A549 (cell line): ENCODE data around the gene POLA1. TPM values are rescaled to one million over a fixed set of nuclear protein-coding genes. Genes with fewer than 3 reads are reported as not detected.

ENCODE experiments used
- ATAC-seq, 2 experiments: fragments of 200-7000 bp in 1 of 2; fragments of >200 bp in 1 of 2; cut with Nextera tagmentation in 1 of 2; cut with Tn5 transposase in 1 of 2; 3 replicates each; pipeline versions ENCODE4 v1.8.0 to v1.9.1; 2018 to 2020; ENCODE audit warnings: mild to moderate bottlenecking in 1 of 2, moderate library complexity in 1 of 2
- CTCF ChIA-PET: fragments of 300-600 bp; sonication (Branson Sonifier 250); formaldehyde crosslinking; extraction: SDS; loops from one replicate; lab custom pipeline; 2021; ENCODE audit warnings: antibody characterized with exemption, inconsistent platforms; lab: Yijun Ruan, JAX
- POLR2A ChIA-PET: fragments of 350-600 bp; formaldehyde crosslinking; extraction: SDS; loops from one replicate; lab custom pipeline; 2021; ENCODE audit warnings: antibody characterized with exemption, inconsistent platforms; lab: Yijun Ruan, JAX
- DNase-seq, 2 experiments: peaks; one replicate each; pipeline versions ENCODE4 v3.0.0 to v3.0.0-alpha.2; 2011 to 2016; ENCODE audit warnings: low read depth in 1 of 2, low spot score in 1 of 2
- FAIRE-seq: peaks from 2 replicates; lab custom pipeline; 2011; peaks lifted over from hg19 to GRCh38; lab: Jason Lieb, UNC
- H3K27ac ChIP-seq, 2 experiments: fragments of >200 bp; sonication (Bioruptor Twin); formaldehyde crosslinking; 3 replicates each; pipeline ENCODE4 v1.5.1; 2016 to 2017
- H3K4me1 ChIP-seq: fragments of >200 bp; sonication (Bioruptor Twin); formaldehyde crosslinking; 3 replicates; pipeline ENCODE4 v1.6.1; 2016
- H3K4me2 ChIP-seq: fragments of >200 bp; sonication (Bioruptor Twin); formaldehyde crosslinking; 3 replicates; pipeline ENCODE4 v1.6.1; 2016
- H3K4me3 ChIP-seq: fragments of >200 bp; sonication (Bioruptor Twin); formaldehyde crosslinking; 3 replicates; pipeline ENCODE4 v1.5.1; 2016
- H3K9me3 ChIP-seq: fragments of >200 bp; sonication (Bioruptor Twin); formaldehyde crosslinking; 3 replicates; pipeline ENCODE4 v1.6.1; 2016
- CBX8 ChIP-seq: fragments of 200-600 bp; sonication (generic); IDR thresholded peaks from 2 replicates; pipeline ENCODE4 v1.6.1; 2016
- CEBPB ChIP-seq, 2 experiments: fragments of >200 bp in 1 of 2; sonication (Bioruptor Twin) in 1 of 2; formaldehyde crosslinking in 1 of 2; IDR thresholded peaks; 2 replicates each; pipeline ENCODE4 v1.6.1; 2012 to 2016
- CHD2 ChIP-seq: fragments of 150-350 bp; IDR thresholded peaks from 2 replicates; pipeline ENCODE4 v1.6.1; 2014; ENCODE audit warnings: low read length; ENCODE audit not compliant: partially characterized antibody
- CHD4 ChIP-seq: fragments of 200-600 bp; sonication (generic); IDR thresholded peaks from 2 replicates; pipeline ENCODE4 v1.6.1; 2016; ENCODE audit warnings: antibody characterized with exemption, mild to moderate bottlenecking, borderline replicate concordance
- EHMT2 ChIP-seq: fragments of 200-600 bp; sonication (generic); IDR thresholded peaks from 2 replicates; pipeline ENCODE4 v1.6.1; 2016; ENCODE audit warnings: antibody characterized with exemption, low read depth, mild to moderate bottlenecking, moderate library complexity
- EP300 ChIP-seq, 2 experiments: fragments of >200 bp; sonication (Bioruptor Twin); formaldehyde crosslinking; IDR thresholded peaks; 2 replicates in 1 of 2; 3 replicates in 1 of 2; pipeline ENCODE4 v1.6.1; 2016 to 2017
- ESRRA ChIP-seq: fragments of 150-350 bp; IDR thresholded peaks from 2 replicates; pipeline ENCODE4 v1.6.1; 2014; ENCODE audit warnings: mild to moderate bottlenecking, low read length, borderline replicate concordance
- FOSL2 ChIP-seq, 2 experiments: fragments of 450-650 bp in 1 of 2; fragments of >200 bp in 1 of 2; sonication (Bioruptor Twin) in 1 of 2; formaldehyde crosslinking; IDR thresholded peaks; 2 replicates each; pipeline versions ENCODE4 v1.5.0 to v1.6.1; 2016 to 2020; ENCODE audit warnings: mild to moderate bottlenecking in 1 of 2, moderate library complexity in 1 of 2
- HEYL ChIP-seq: fragments of 250-450 bp; sonication (Bioruptor Pico); IDR thresholded peaks from 2 replicates; pipeline ENCODE4 v1.8.0; 2021; ENCODE audit warnings: mild to moderate bottlenecking, moderate library complexity
- HOXA7 ChIP-seq: fragments of 250-450 bp; sonication (Bioruptor Pico); IDR thresholded peaks from 2 replicates; pipeline ENCODE4 v1.5.0; 2020; ENCODE audit warnings: mild to moderate bottlenecking, moderate library complexity
- HOXB13 ChIP-seq: fragments of 250-450 bp; sonication (Bioruptor Pico); IDR thresholded peaks from 2 replicates; pipeline ENCODE4 v1.5.0; 2020; ENCODE audit warnings: low read depth, mild to moderate bottlenecking, moderate library complexity
- HOXB5 ChIP-seq: fragments of 250-450 bp; sonication (Bioruptor Pico); IDR thresholded peaks from 2 replicates; pipeline ENCODE4 v1.5.0; 2020; ENCODE audit warnings: mild to moderate bottlenecking, moderate library complexity
- JUNB ChIP-seq: fragments of >200 bp; sonication (Bioruptor Twin); formaldehyde crosslinking; IDR thresholded peaks from 2 replicates; pipeline ENCODE4 v1.6.1; 2016
- KDM5A ChIP-seq: fragments of 200-600 bp; sonication (generic); IDR thresholded peaks from 2 replicates; pipeline ENCODE4 v1.6.1; 2016; ENCODE audit warnings: antibody characterized with exemption, mild to moderate bottlenecking
- MAFK ChIP-seq: fragments of 450-650 bp; IDR thresholded peaks from 2 replicates; pipeline ENCODE4 v1.6.1; 2014; ENCODE audit not compliant: partially characterized antibody
- MAZ ChIP-seq: fragments of 150-350 bp; IDR thresholded peaks from 2 replicates; pipeline ENCODE4 v1.6.1; 2014; ENCODE audit warnings: antibody characterized with exemption, low read depth, low read length, borderline replicate concordance
- MYC ChIP-seq: IDR thresholded peaks from 2 replicates; pipeline ENCODE4 v1.6.1; 2012; ENCODE audit warnings: mild to moderate bottlenecking, inconsistent platforms, low read length, improper control_type of control experiment, borderline replicate concordance
- NR3C1 ChIP-seq: fragments of >200 bp; sonication (Bioruptor Twin); formaldehyde crosslinking; IDR thresholded peaks from 3 replicates; pipeline ENCODE4 v1.6.1; 2017
- PHF8 ChIP-seq: fragments of 200-600 bp; sonication (generic); IDR thresholded peaks from 2 replicates; pipeline ENCODE4 v1.6.1; 2016; ENCODE audit warnings: low read depth, mild to moderate bottlenecking, antibody characterized with exemption, moderate library complexity, borderline replicate concordance
- POLR2A ChIP-seq: IDR thresholded peaks from 2 replicates; pipeline ENCODE4 v1.6.1; 2012; ENCODE audit warnings: mild to moderate bottlenecking, low read length
- RAD21 ChIP-seq, 2 experiments: fragments of >200 bp in 1 of 2; sonication (Bioruptor Twin) in 1 of 2; formaldehyde crosslinking in 1 of 2; IDR thresholded peaks in 1 of 2; conservative IDR thresholded peaks in 1 of 2; 2 replicates in 1 of 2; 3 replicates in 1 of 2; pipeline ENCODE4 v1.6.1; 2012 to 2018; ENCODE audit warnings: inconsistent platforms in 1 of 2
- RFX5 ChIP-seq: fragments of 450-650 bp; IDR thresholded peaks from 2 replicates; pipeline ENCODE4 v1.7.1; 2014; ENCODE audit warnings: antibody characterized with exemption, mild to moderate bottlenecking, moderate library complexity
- SMC3 ChIP-seq: fragments of >200 bp; sonication (Bioruptor Twin); formaldehyde crosslinking; IDR thresholded peaks from 3 replicates; pipeline ENCODE4 v1.6.1; 2018; ENCODE audit warnings: inconsistent platforms
- ZC3H11A ChIP-seq: fragments of 450-650 bp; IDR thresholded peaks from 2 replicates; pipeline ENCODE4 v1.6.1; 2014; ENCODE audit warnings: antibody characterized with exemption, mild to moderate bottlenecking
- ZFP36 ChIP-seq: fragments of 450-650 bp; IDR thresholded peaks from 2 replicates; pipeline ENCODE4 v1.6.1; 2014; ENCODE audit warnings: borderline replicate concordance; ENCODE audit not compliant: partially characterized antibody
- ZNF302 ChIP-seq: fragments of 250-450 bp; sonication (Bioruptor Pico); IDR thresholded peaks from 2 replicates; pipeline ENCODE4 v1.9.0; 2021; ENCODE audit warnings: inconsistent platforms, mild to moderate bottlenecking, moderate library complexity
- WGBS: methylation state at CpG from one replicate; pipeline ENCODE4 v1.1.6; 2017; ENCODE audit errors: missing lambda C conversion rate; 5-methylcytosine and 5-hydroxymethylcytosine counted together
- polyA plus RNA-seq, 4 experiments: library from polyadenylated mRNA; depleted of rRNA in 3 of 4; stranded (reverse); fragments of >200 nt; fragmentation: RNase III in 1 of 4; extraction: RNeasy Plus Mini Kit Qiagen cat#74134 plus additional on column Dnase treatment in 1 of 4; gene quantifications; 2 replicates in 3 of 4; 3 replicates in 1 of 4; pipeline ENCODE4 v1.2.3, GENCODE V29; 2011 to 2017
- TF ChIP-seq, protein P1 (sequence below): IDR thresholded peaks from 2 replicates; pipeline ENCODE4 v1.6.1; 2012
- TF ChIP-seq, protein P2 (sequence below): fragments of 250-450 bp; sonication (Bioruptor Pico); IDR thresholded peaks from 2 replicates; pipeline ENCODE4 v1.5.0; 2021; ENCODE audit warnings: mild to moderate bottlenecking, moderate library complexity, borderline replicate concordance
- TF ChIP-seq, protein P3 (sequence below): IDR thresholded peaks from 2 replicates; pipeline ENCODE4 v1.6.1; 2012; ENCODE audit warnings: low read depth, borderline replicate concordance

POLA1 gene
- polyA plus RNA-seq, 2 of the 4 experiments (the other 2 are of a cell fraction), result 8.8 to 17.5 TPM

GRCh38 chrX:24877854-24878650 is 184.3 kb downstream of the POLA1 start:
- CTCF ChIA-PET, result no interaction called here
- no peaks in the 10 kb centered on the region for H3K9me3 ChIP-seq
- no peak for TF ChIP-seq HEYL (CRISPR knock-in tag)
- TF ChIP-seq CBX8, result no peak
- ATAC-seq (peak; percentile 56 to 83; a peak in 5 of 6 replicates), FAIRE-seq (no peak), DNase-seq (peak; percentile 7 to 58)
- H3K27ac ChIP-seq, result peak overlapping the region; percentile 70 to 84
- no peak overlapping the region for H3K4me3 ChIP-seq
- H3K4me2 ChIP-seq, result peak overlapping the region; percentile 73
- POLR2A ChIA-PET, result no interaction called here
- peaks cover 69% of the 10 kb centered on the region for H3K4me1 ChIP-seq
- 27% methylated on average over 4 of the region's 4 CpGs for WGBS

DNA sequence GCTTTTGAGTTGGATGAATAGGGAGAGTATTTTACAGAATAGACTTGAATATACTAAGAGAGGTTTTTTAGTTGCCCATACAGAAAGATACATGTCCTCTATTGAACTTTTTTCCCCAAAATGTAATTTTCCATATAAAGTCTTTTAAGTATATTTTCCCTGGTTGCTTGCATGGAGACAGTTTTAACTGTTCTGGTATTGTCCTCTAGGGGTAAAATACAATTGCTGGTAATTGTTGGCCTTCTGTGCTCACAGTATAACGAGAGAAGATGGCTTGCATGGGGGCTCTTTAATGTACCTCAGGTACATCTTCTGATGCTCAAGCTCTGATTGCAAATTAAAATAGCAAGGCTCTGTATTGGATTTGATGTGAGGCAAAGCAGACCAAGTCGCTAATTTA is 186.0 kb downstream of the POLA1 start:
- CTCF ChIA-PET, result no interaction called here

DNA sequence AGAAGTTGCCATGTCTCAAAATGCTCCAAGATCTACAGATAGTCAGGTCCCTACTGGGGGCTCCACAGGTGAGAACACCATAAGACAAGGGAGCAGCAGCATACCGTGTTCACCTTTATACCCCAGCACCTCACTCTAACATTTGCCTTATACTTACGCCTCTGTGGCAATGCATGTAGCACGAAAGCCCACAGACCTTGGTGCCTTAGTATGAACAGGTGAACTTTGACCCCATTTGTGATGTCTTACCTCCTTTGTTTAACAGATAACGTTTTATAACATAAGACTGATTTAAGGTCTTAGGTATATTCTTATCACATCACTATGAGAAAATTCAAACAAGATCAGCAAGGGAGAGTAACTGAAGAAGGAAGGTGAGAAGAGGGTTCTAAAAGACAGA is 193.2 kb downstream of the POLA1 start:
- no peak for DNase-seq
- 86% methylated on average over 4 of the region's 4 CpGs for WGBS
- FAIRE-seq, result peak; percentile 63
- POLR2A ChIA-PET, result no interaction called here
- ATAC-seq, result no peak
- no peak overlapping the region for H3K4me3 ChIP-seq
- no peak overlapping the region for H3K4me2 ChIP-seq
- TF ChIP-seq KDM5A (no peak), EHMT2 (no peak), ZFP36 (no peak), HOXB5 (CRISPR knock-in tag) (no peak)
- TF ChIP-seq, protein P1, sequence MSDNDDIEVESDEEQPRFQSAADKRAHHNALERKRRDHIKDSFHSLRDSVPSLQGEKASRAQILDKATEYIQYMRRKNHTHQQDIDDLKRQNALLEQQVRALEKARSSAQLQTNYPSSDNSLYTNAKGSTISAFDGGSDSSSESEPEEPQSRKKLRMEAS, result no peak
- TF ChIP-seq, all 56 proteins: peak for 0
- CTCF ChIA-PET, result no interaction called here
- Histone ChIP-seq H3K27ac (no peak overlapping the region), H3K4me1 (peaks cover 20% of the 10 kb centered on the region), H3K9me3 (no peaks in the 10 kb centered on the region)

More for the DNA sequence above, 186.0 kb downstream of the POLA1 start:
- peak overlapping the region; percentile 50 to 70; a peak in 4 of 6 replicates for H3K27ac ChIP-seq
- H3K9me3 ChIP-seq, result no peaks in the 10 kb centered on the region
- 86% methylated on average over 2 of the region's 2 CpGs for WGBS
- H3K4me3 ChIP-seq, result no peak overlapping the region
- H3K4me1 ChIP-seq, result peaks cover 54% of the 10 kb centered on the region
- POLR2A ChIA-PET, result no interaction called here
- FAIRE-seq, result no peak
- H3K4me2 ChIP-seq, result peak overlapping the region; percentile 73; the same call in 1 of the 3 replicates
- TF ChIP-seq PHF8 (no peak), MYC (no peak), POLR2A (no peak), ZFP36 (no peak), HOXA7 (CRISPR knock-in tag) (no peak), MAZ (no peak), CBX8 (no peak), RAD21 (conservative IDR thresholded peaks at IDR 0.05 in 1 of 2, IDR thresholded peaks at IDR 0.05 in 1 of 2) (no peak), CHD2 (no peak)
- TF ChIP-seq, all 56 proteins: peak for 0
- DNase-seq (no peak), ATAC-seq (no peak)

DNA sequence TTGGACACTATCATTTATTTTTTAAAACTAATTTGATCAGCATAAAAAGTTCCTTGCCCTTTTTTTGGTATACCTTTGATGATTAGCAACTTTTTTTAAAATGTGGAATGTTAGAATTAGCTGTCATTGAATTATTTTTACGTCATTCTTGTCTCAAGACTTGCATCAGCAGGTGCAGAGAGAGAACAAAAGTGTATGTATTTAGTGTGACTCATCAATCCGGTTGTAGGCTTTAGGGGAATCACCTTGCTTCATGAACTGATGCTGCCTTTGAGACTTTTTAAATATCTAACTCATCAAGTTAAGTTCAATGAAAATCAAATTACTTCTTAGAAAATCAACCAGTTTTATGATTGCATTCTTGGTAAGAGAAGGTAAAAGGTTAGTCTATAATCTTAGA is 197.0 kb downstream of the POLA1 start:
- ChIA-PET CTCF (no interaction called here), POLR2A (no interaction called here)
- DNase-seq (peak in 1 of 2 experiments; percentile 65), ATAC-seq (peak in 1 of 2 experiments; percentile 73; a peak in 2 of 6 replicates), FAIRE-seq (peak; percentile 90)
- peak overlapping the region; percentile 74 to 75; a peak in 5 of 6 replicates for H3K27ac ChIP-seq
- peaks cover 21% of the 10 kb centered on the region for H3K4me1 ChIP-seq
- 3% methylated on average over 2 of the region's 2 CpGs for WGBS
- H3K4me2 ChIP-seq, result peak overlapping the region; percentile 60
- H3K4me3 ChIP-seq, result no peak overlapping the region
- peaks cover 9% of the 10 kb centered on the region; the same call in 2 of the 3 replicates for H3K9me3 ChIP-seq
- TF ChIP-seq MAFK (peak; percentile 22), RFX5 (no peak), KDM5A (no peak), HOXB5 (CRISPR knock-in tag) (no peak), SMC3 (no peak), ZC3H11A (no peak), ESRRA (no peak), HOXA7 (CRISPR knock-in tag) (no peak), CHD4 (no peak), FOSL2 (IDR thresholded peaks at IDR 0.05) (no peak), FOSL2 (CRISPR knock-in tag; IDR thresholded peaks at IDR 0.05) (peak; percentile 77), EP300 (IDR thresholded peaks at IDR 0.05) (peak in 1 of 2 experiments; percentile 54; a peak in 2 of 5 replicates), NR3C1 (no peak), JUNB (peak; percentile 49; the same call in 1 of the 2 replicates), HOXB13 (no peak), CEBPB (IDR thresholded peaks at IDR 0.05) (peak in 1 of 2 experiments; percentile 8; a peak in 1 of 4 replicates), ZNF302 (CRISPR knock-in tag) (no peak)
- TF ChIP-seq, protein P2, sequence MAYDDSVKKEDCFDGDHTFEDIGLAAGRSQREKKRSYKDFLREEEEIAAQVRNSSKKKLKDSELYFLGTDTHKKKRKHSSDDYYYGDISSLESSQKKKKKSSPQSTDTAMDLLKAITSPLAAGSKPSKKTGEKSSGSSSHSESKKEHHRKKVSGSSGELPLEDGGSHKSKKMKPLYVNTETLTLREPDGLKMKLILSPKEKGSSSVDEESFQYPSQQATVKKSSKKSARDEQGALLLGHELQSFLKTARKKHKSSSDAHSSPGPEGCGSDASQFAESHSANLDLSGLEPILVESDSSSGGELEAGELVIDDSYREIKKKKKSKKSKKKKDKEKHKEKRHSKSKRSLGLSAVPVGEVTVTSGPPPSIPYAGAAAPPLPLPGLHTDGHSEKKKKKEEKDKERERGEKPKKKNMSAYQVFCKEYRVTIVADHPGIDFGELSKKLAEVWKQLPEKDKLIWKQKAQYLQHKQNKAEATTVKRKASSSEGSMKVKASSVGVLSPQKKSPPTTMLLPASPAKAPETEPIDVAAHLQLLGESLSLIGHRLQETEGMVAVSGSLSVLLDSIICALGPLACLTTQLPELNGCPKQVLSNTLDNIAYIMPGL (CRISPR knock-in tag), result no peak
- TF ChIP-seq, protein P3, sequence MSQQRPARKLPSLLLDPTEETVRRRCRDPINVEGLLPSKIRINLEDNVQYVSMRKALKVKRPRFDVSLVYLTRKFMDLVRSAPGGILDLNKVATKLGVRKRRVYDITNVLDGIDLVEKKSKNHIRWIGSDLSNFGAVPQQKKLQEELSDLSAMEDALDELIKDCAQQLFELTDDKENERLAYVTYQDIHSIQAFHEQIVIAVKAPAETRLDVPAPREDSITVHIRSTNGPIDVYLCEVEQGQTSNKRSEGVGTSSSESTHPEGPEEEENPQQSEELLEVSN, result no peak
